Muscle layer of duodenum (tissue), 2 donors: ENCODE measurements around the gene FAM163A.

Experiments used
- H3K27ac ChIP-seq: one replicate; pipeline ENCODE4 v1.7.0; 2013; ENCODE audit warnings: mild to moderate bottlenecking, low read length
- H3K27me3 ChIP-seq: one replicate; pipeline ENCODE4 v1.7.0; 2013; ENCODE audit warnings: low read depth, mild to moderate bottlenecking, control low read depth, low read length
- H3K36me3 ChIP-seq, 2 donors: one replicate each; pipeline ENCODE4 v1.7.0; 2013; ENCODE audit warnings: low read length in 2 of 2, control low read depth in 1 of 2, mild to moderate bottlenecking in 1 of 2; ENCODE audit not compliant: insufficient read depth in 2 of 2, control insufficient read depth in 1 of 2
- H3K4me1 ChIP-seq, 2 donors: one replicate each; pipeline ENCODE4 v1.7.0; 2013; ENCODE audit warnings: low read length in 2 of 2, mild to moderate bottlenecking in 2 of 2, control low read depth in 1 of 2, moderate library complexity in 1 of 2; ENCODE audit not compliant: insufficient read depth in 2 of 2, control insufficient read depth in 1 of 2
- H3K4me3 ChIP-seq, 2 donors: one replicate each; pipeline ENCODE4 v1.7.0; 2013; ENCODE audit warnings: low read length in 2 of 2, low read depth in 1 of 2, mild to moderate bottlenecking in 1 of 2
- H3K9me3 ChIP-seq, 2 donors: one replicate each; pipeline ENCODE4 v1.7.0; 2013; ENCODE audit warnings: low read length in 2 of 2, control low read depth in 1 of 2, mild to moderate bottlenecking in 1 of 2; ENCODE audit not compliant: control insufficient read depth in 1 of 2
- donor health status: healthy.

The FAM163A gene

GRCh38 chr1:179728271-179728670 lies 14.8 kb upstream of the FAM163A start:
- Histone ChIP-seq H3K9me3 (no peaks in the 10 kb centered on the region), H3K4me1 (no peaks in the 10 kb centered on the region), H3K36me3 (no peaks in the 10 kb centered on the region), H3K4me3 (no peak overlapping the region), H3K27me3 (no peaks in the 10 kb centered on the region), H3K27ac (no peak overlapping the region)

DNA sequence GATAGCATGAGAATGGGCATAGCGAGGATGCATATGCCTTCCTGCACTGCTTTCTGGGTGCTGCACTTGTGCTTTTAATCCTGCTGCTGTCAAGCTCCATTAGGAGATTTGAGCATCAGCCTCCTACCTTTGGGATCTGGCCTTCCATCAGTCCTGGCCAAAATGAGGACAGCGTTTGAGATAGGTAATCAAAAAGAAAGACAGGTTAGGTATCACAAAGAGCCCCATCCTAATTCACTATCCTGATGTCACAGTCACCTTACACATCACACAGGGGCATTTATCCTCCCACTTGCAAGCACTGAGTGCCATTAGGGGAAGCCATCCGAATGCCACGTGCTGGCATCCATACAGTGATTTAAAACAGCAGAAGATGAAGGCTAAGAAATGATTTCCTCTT lies 13.2 kb upstream of the FAM163A start:
- Histone ChIP-seq H3K4me3 (no peak overlapping the region), H3K9me3 (no peaks in the 10 kb centered on the region), H3K27me3 (no peaks in the 10 kb centered on the region), H3K36me3 (no peaks in the 10 kb centered on the region), H3K4me1 (no peaks in the 10 kb centered on the region), H3K27ac (no peak overlapping the region)

- Histone ChIP-seq H3K27ac (no peak overlapping the region), H3K9me3 (no peaks in the 10 kb centered on the region), H3K27me3 (no peaks in the 10 kb centered on the region)
Observed at GRCh38 chr1:179731643-179732042, 11.4 kb upstream of the FAM163A start.

DNA sequence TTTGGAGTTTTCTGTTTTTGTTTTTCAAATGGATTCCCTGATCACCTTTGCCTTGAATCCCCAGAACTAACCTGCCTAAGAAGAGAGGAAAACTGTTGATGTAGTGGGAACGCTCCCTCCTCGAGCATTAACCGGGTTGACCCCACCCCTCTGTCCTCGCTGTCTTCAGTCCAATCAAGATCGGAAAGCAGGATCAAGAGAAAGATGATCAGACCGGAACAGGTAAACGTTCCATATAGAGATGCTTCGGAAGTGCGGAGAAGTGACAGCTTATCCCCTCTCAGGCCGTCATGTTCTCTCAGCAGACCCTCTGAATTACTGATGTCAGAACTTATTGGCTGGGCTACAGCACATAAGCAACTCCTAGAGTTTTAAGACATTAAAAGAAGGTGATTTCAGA lies 800 bp upstream of the FAM163A start:
- peaks cover 22% of the 10 kb centered on the region for H3K27me3 ChIP-seq
- H3K4me1 ChIP-seq = peaks cover 3 to 21% of the 10 kb centered on the region in 2 donors
- H3K9me3 ChIP-seq = no peaks in the 10 kb centered on the region
- H3K4me3 ChIP-seq = peak overlapping the region in 1 of 2 donors; percentile 44
- H3K36me3 ChIP-seq = no peaks in the 10 kb centered on the region
- no peak overlapping the region for H3K27ac ChIP-seq

More at GRCh38 chr1:179731643-179732042, 11.4 kb upstream of the FAM163A start:
- no peaks in the 10 kb centered on the region for H3K4me1 ChIP-seq
- H3K36me3 ChIP-seq = no peaks in the 10 kb centered on the region
- H3K4me3 ChIP-seq = no peak overlapping the region

GRCh38 chr1:179743679-179744400 lies 749 bp downstream of the FAM163A start:
- Histone ChIP-seq H3K9me3 (no peaks in the 10 kb centered on the region), H3K27me3 (peaks cover 22% of the 10 kb centered on the region), H3K4me1 (peaks cover 3 to 21% of the 10 kb centered on the region in 2 donors), H3K27ac (no peak overlapping the region), H3K36me3 (no peaks in the 10 kb centered on the region), H3K4me3 (peak overlapping the region in 1 of 2 donors; percentile 72)

- no peaks in the 10 kb centered on the region for H3K9me3 ChIP-seq
- H3K27me3 ChIP-seq = peaks cover 22% of the 10 kb centered on the region
- H3K36me3 ChIP-seq = no peaks in the 10 kb centered on the region
- H3K4me1 ChIP-seq = peaks cover 3 to 21% of the 10 kb centered on the region in 2 donors
- H3K27ac ChIP-seq = no peak overlapping the region
- peak overlapping the region in 1 of 2 donors; percentile 72 for H3K4me3 ChIP-seq
Observed at GRCh38 chr1:179744401-179745130, 1.5 kb downstream of the FAM163A start.

DNA sequence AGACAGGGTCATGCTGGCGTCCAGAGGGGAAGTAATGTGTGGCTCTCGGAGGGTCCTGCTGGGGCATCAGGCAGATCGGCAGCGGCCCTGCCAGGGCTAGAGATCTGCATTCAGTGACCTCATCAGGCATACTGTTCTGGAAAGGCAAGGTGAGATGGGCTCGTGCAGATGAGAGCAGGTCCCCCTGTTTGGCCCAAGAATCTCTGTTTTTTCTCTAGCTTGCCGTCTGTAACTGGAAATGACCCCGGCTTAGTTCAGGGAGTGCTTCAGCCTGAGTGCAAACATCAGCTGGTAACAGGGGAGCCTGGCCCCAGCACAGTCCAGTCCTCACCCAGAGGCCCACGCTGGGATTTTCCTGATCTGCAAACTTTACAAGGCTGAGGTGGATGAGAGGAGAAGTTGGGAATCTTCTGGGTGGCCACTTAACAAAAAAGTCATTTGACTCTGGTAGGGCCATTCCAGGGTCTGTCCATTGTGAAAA lies 2.1 kb downstream of the FAM163A start:
- H3K36me3 ChIP-seq = no peaks in the 10 kb centered on the region
- H3K9me3 ChIP-seq = no peaks in the 10 kb centered on the region
- no peak overlapping the region for H3K27ac ChIP-seq
- peak overlapping the region in 1 of 2 donors; percentile 0 for H3K4me3 ChIP-seq
- peaks cover 22% of the 10 kb centered on the region for H3K27me3 ChIP-seq
- peaks cover 3 to 21% of the 10 kb centered on the region in 2 donors for H3K4me1 ChIP-seq

GRCh38 chr1:179745743-179746142 lies 2.7 kb downstream of the FAM163A start:
- H3K36me3 ChIP-seq = no peaks in the 10 kb centered on the region
- H3K9me3 ChIP-seq = no peaks in the 10 kb centered on the region
- H3K27ac ChIP-seq = no peak overlapping the region
- peaks cover 22% of the 10 kb centered on the region for H3K27me3 ChIP-seq
- H3K4me1 ChIP-seq = peaks cover 3 to 21% of the 10 kb centered on the region in 2 donors
- H3K4me3 ChIP-seq = no peak overlapping the region

DNA sequence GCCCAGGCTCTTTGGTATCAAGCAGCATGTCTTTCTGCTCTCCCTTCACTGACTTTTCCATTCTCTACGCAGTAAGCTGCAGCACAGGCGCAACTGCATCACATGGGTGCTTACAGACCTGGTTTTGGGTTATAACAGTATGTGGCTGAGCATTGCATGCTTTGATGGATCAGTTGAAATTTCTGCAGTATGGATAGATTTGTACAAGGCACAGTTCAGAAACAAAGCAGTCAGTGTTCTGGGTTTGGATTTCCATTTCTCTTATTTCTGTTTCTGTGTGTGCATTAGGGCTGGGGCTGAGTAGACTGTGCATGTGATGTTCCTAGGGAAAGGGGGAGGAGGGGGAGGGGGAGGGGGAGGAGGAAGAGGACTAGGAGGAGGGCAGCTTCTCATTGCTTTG lies 4.5 kb downstream of the FAM163A start:
- Histone ChIP-seq H3K27ac (no peak overlapping the region), H3K4me3 (no peak overlapping the region), H3K4me1 (peaks cover 2 to 18% of the 10 kb centered on the region in 2 donors), H3K27me3 (peaks cover 15% of the 10 kb centered on the region), H3K9me3 (no peaks in the 10 kb centered on the region), H3K36me3 (no peaks in the 10 kb centered on the region)

DNA sequence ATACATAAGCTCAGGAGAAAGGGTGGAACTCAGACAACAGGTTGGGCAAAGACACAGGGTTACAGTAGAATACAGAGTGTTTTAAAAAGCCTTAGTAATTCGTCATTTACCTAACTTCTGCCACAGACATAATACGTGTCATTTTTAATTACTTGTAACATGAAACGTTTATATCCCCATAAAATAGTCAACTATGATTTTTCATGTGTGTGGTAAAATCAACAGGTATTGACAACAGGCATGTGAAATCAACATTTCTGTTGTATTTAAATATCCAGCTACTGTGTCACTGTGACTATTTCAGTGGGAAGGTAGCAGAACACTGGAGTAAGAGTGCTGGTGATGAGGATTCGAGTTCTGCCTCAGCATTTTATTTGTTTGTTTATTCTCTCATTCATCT lies 5.7 kb downstream of the FAM163A start:
- peaks cover 7% of the 10 kb centered on the region for H3K27me3 ChIP-seq
- no peak overlapping the region for H3K27ac ChIP-seq
- no peaks in the 10 kb centered on the region for H3K9me3 ChIP-seq
- no peaks in the 10 kb centered on the region for H3K36me3 ChIP-seq
- H3K4me3 ChIP-seq = no peak overlapping the region
- peaks cover 0 to 7% of the 10 kb centered on the region in 2 donors for H3K4me1 ChIP-seq

- Histone ChIP-seq H3K27ac (no peak overlapping the region), H3K9me3 (no peaks in the 10 kb centered on the region), H3K4me1 (no peaks in the 10 kb centered on the region), H3K36me3 (no peaks in the 10 kb centered on the region), H3K4me3 (no peak overlapping the region), H3K27me3 (no peaks in the 10 kb centered on the region)
Observed at GRCh38 chr1:179750630-179751029, 7.5 kb downstream of the FAM163A start.
